Stimulated activated CD4-positive, alpha-beta T cell treated with anti-CD3 and anti-CD28 coated beads, Interleukin-4, amount 100 ng/mL, for 48 hours (primary cell): ENCODE data around the gene DSTN.

Experiments used
- DNase-seq, 2 donors: peaks; one replicate each; pipeline ENCODE4 v3.0.0-alpha.2; 2020; ENCODE audit warnings: low read depth in 2 of 2

Gene DSTN

GRCh38 chr20:17580895-17581294 lies 11.0 kb downstream of the DSTN start:
- no peak for DNase-seq

DNA sequence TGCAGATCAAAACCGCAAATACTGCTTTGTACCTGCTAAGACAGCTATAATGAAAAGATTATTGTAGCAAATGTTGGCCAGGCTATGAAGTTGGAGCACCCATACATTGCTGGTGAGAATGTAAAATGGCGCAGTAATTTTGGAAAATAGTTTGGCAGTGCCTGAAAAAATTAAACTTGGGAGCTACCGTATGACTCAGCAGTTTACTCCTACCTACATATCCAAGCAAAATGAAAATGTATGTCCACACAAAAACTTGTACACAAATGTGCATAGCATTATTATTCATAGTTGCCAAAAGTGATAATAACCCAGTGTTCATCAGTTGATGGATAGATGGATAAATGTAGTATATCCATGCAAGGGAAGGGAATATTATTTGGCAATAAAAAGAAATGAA lies 13.3 kb downstream of the DSTN start:
- no peak for DNase-seq

DNA sequence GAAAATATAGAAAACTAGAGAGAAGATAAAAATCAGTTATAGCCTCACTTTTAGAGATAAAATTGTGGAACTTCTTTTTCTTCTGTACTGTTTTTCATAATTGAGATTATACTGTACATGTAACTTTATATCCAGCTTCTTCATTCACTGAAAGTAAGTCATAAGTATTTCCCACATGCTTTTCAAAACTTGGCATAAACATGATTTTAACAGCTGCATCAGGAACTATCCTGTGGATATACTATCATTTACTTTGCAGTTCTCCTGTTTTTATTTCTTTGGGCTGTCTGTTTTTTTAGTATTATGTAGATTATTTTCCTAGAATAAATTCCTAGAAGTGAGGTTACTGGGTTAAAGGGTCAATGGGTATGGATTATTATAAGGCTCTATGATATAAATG lies 14.8 kb downstream of the DSTN start:
- no peak for DNase-seq

GRCh38 chr20:17586250-17586649 lies 16.4 kb downstream of the DSTN start:
- no peak for DNase-seq

- DNase-seq: no peak
Measured at GRCh38 chr20:17587148-17587547, 17.3 kb downstream of the DSTN start.

- no peak for DNase-seq
Measured at GRCh38 chr20:17587824-17588223, 17.9 kb downstream of the DSTN start.

DNA sequence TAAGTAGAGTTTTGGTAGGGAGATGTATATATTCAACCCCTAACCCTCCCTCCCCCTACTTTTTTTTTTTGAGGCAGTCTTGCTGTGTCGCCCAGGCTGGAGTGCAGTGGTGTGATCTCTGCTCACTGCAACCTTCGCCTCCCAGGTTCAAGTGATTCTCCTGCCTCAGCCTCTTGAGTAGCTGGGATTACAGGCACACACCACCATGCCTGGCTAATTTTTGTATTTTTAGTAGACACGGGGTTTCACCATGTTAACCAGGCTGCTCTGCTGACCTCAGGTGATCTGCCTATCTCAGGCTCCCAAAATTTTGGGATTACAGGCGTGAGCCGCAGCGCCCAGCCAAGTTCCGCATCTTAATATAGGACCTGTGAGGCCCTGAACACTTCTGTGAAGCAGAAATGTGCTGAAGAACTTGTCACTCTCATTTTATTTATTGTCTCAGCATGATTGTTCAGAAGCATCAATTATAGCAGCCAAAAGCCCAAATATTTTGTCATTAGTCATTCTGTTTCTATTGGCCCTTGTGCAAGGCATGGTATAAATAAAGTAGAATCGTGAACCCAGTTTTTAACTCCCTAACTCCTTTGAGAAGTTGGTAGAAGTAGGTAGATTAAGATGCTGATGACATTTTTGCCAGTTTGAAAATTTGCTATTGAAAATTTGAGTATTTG lies 19.4 kb downstream of the DSTN start:
- DNase-seq: no peak

GRCh38 chr20:17590245-17590644 lies 20.4 kb downstream of the DSTN start:
- no peak for DNase-seq

GRCh38 chr20:17593902-17594301 lies 24.0 kb downstream of the DSTN start:
- no peak for DNase-seq

GRCh38 chr20:17594443-17594842 lies 24.6 kb downstream of the DSTN start:
- DNase-seq: no peak

- DNase-seq: no peak
Measured at GRCh38 chr20:17595856-17596255, 26.0 kb downstream of the DSTN start.

- no peak for DNase-seq
Measured at GRCh38 chr20:17598013-17598550, 28.2 kb downstream of the DSTN start.

DNA sequence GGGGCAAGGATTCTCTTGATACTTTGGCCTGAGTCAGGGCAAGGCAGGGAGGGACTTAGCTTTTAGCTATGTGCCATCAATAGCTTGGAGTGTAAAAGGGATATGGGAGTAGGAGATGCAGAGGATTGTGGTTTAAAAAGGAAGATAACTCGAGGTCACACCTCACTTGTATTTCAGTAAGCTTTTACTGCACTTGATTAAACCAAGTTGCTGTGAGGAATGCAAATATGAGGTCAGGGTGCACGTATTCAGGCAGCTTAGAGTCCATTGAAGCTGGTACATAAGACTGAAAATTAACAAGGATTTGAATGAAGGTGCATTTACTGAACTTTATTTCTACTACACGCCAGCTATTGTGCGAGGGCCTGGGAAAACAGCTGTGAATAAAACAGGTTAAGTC lies 32.1 kb downstream of the DSTN start:
- no peak for DNase-seq

DNA sequence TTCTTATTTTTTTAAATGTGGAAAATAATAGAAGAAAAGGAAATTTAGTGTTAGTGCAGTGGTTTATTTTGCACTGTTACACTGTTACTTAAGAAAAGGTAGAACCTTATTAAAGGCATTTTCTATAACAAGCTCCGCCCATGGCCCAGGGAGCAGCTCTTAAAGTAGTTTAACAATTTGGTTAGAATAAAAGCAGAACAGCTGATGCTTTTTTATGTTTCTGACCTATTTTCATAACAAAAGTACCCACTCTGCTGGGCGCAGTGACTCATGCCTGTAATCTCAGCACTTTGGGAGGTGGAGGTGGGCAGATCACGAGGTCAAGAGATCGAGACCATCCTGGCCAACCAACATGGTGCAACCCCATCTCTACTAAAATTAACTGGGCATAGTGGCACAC lies 32.6 kb downstream of the DSTN start:
- no peak for DNase-seq

GRCh38 chr20:17605131-17605660 lies 35.3 kb downstream of the DSTN start:
- DNase-seq: no peak

DNA sequence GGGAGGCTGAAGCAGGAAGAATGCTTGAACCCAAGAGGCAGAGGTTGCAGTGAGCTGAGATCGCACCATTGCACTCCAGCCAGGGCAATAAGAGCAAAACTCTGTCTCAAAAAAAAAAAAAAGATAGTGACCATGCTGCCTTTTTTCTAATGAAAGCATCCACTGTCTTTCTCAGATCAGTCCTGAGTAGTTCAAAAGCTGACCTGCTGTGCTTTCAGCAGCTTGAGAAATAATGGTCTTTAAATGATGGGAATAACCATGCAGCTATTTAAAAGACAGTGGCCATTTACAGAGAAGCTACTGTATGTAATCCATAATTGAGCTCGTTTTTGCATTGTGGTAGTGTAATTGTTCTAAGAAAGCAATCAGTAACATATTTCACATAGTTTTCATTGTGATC lies 36.1 kb downstream of the DSTN start:
- DNase-seq: no peak

DNA sequence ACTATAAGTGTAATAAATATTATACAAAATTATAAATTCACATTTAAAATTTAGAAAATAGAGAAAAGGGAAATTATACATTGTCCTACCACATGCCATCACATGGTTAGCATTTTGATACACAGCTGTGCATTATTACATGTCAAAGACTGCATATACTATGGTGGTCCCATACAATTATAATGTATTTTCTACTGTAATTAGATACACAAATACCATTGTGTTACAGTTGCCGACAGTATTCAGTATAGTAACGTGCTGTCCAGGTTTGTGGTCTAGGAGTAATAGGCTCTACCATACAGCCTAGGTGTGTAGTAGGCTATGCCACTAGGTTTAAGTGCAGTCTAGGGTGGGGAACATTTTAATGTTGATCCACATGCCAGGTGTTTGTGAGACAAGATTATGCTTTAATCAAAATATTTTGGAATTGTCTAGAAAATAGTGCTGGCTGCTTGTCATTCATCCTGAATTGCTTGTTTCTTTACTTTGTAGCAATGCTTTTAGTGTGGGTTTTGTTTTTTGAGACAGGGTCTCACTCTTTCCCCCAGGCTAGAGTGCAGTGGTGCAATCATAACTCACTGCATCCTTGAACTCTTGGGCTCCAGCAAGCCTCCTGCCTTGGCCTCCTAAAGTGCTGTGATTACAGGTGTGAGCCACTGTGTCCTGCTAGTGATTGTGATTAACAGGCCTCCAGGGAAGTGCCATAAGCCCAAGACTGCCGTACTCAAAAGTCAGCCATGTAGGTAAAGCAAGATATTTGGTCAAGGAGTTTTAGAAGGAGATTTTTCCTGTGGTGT lies 39.0 kb downstream of the DSTN start:
- no peak for DNase-seq

GRCh38 chr20:17609811-17610377 lies 40.0 kb downstream of the DSTN start:
- DNase-seq: no peak

DNA sequence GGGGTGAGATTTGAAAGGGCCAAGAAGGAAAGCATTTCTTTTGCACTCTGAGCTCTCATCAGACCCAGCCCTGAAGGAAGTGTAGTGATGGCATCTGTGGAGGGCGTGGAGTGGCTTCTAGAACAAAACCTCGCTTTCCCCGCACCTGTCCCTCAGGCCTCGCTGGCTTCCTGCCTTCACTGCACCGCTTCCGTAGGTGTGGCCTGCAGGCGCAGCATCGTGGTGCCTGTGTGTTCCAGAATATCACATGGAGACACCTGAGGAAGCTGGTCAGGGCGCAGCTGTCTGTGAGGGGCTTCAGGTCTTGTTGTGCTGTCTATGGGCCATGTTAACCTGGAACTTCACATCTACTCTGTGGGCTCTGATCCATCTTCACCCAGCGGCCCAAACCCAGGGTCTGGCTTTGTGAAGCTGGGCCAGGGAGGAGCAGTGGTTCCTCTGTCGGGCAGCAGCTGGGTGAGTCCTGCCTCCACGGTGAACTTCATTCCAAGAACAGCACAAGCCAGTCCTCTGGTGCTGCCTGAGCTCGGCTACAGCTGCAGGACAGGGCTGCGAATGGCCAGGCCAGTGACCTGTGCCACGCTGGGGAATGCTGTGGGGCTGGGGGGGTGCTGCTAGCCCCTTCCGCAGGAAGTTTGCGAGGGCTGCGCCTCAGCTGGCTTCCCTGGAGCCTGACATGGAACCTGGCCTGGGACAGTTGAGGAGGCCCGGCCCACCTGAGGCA lies 40.9 kb downstream of the DSTN start:
- DNase-seq: peak in 1 of 2 donors; percentile 32

DNA sequence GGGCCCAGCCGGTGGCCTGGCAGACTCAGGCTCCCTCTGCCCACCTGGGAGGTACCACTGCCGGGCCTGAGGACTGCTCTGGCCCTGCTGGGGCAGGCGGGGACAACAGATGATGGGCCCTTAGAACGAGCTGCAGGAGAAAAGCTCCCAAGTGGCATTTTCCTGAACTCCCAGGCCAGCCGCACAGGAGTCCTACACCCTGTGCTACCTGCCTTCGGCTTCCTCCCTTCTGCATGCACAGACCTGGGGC lies 41.3 kb downstream of the DSTN start:
- no peak for DNase-seq

GRCh38 chr20:17611540-17612286 lies 41.8 kb downstream of the DSTN start:
- DNase-seq: no peak
